Lower leg skin (tissue), 4 donors: ENCODE results near the gene NOX3. TPM values are rescaled to one million over a fixed set of nuclear protein-coding genes. Genes with fewer than 3 reads are reported as not detected.

Source experiments
- DNase-seq, 2 donors: peaks; one replicate each; pipeline ENCODE4 v3.0.0-alpha.2; 2019; ENCODE audit warnings: low spot score in 2 of 2
- H3K4me3 ChIP-seq: fragments of 200-600 bp; sonication (generic); 2 replicates; pipeline ENCODE4 v1.5.1; 2017; ENCODE audit warnings: mild to moderate bottlenecking, low read depth; ENCODE audit not compliant: poor library complexity, severe bottlenecking
- CTCF ChIP-seq, 3 donors: fragments of 450-650 bp; IDR thresholded peaks; one replicate each; pipeline ENCODE4 v1.5.1; 2016; ENCODE audit warnings: antibody characterized with exemption in 3 of 3, mild to moderate bottlenecking in 3 of 3, moderate library complexity in 2 of 3
- POLR2A ChIP-seq, 2 donors: fragments of 450-650 bp; IDR thresholded peaks; one replicate each; pipeline ENCODE4 v1.6.1; 2016 to 2017; ENCODE audit warnings: antibody characterized with exemption in 2 of 2, mild to moderate bottlenecking in 1 of 2, moderate library complexity in 1 of 2
- WGBS, 2 donors: methylation state at CpG; one replicate each; pipeline ENCODE4 v1.1.5; 2018; 5-methylcytosine and 5-hydroxymethylcytosine counted together
- intact Hi-C: fragments of 100-400 bp; cut with DNase I; formaldehyde crosslinking; loops from one replicate; pipeline ENCODE4 v1.15.0; 2023; ENCODE audit warnings: low total_unique reads
- total RNA-seq, 4 donors: library from RNA; depleted of rRNA; stranded (reverse); fragments of >200 nt; gene quantifications; one replicate each; pipeline ENCODE4 v1.1.0, GENCODE V29; 2016

The NOX3 gene
- total RNA-seq, 4 donors from 2014 or later, result not detected

GRCh38 chr6:155406801-155407200 is 48.8 kb downstream of the NOX3 start:
- no peak for DNase-seq
- H3K4me3 ChIP-seq, result no peak overlapping the region
- no peak for TF ChIP-seq CTCF (IDR thresholded peaks at IDR 0.05)
- no peak for TF ChIP-seq POLR2A (IDR thresholded peaks at IDR 0.05)
- intact Hi-C loops, result no loop called here
- 82 to 85% methylated on average over 1 of the region's 1 CpG for WGBS, 2 donors

GRCh38 chr6:155404937-155405336 is 50.7 kb downstream of the NOX3 start:
- WGBS, 2 donors, result 72 to 86% methylated on average over 3 of the region's 3 CpGs
- intact Hi-C loops, result no loop called here
- H3K4me3 ChIP-seq, result no peak overlapping the region
- TF ChIP-seq POLR2A (IDR thresholded peaks at IDR 0.05), result no peak
- no peak for TF ChIP-seq CTCF (IDR thresholded peaks at IDR 0.05)
- no peak for DNase-seq

GRCh38 chr6:155402656-155403304 is 52.9 kb downstream of the NOX3 start:
- TF ChIP-seq CTCF (IDR thresholded peaks at IDR 0.05) (no peak), POLR2A (IDR thresholded peaks at IDR 0.05) (no peak)
- H3K4me3 ChIP-seq, result no peak overlapping the region
- 73 to 78% methylated on average over 7 of the region's 7 CpGs for WGBS, 2 donors
- DNase-seq, result no peak
- intact Hi-C loops, result no loop called here

- WGBS, 2 donors, result 54 to 56% methylated on average over 2 of the region's 2 CpGs
- DNase-seq, result no peak
These were observed 55.0 kb downstream of the NOX3 start for GRCh38 chr6:155400654-155400965.

GRCh38 chr6:155399745-155400653 is 55.6 kb downstream of the NOX3 start:
- DNase-seq, result no peak
- 68 to 71% methylated on average over 15 of the region's 15 CpGs for WGBS, 2 donors
- no peak overlapping the region for H3K4me3 ChIP-seq
- no peak for TF ChIP-seq POLR2A (IDR thresholded peaks at IDR 0.05)
- no peak for TF ChIP-seq CTCF (IDR thresholded peaks at IDR 0.05)
- intact Hi-C loops, result no loop called here

More at GRCh38 chr6:155400654-155400965, 55.0 kb downstream of the NOX3 start:
- H3K4me3 ChIP-seq, result no peak overlapping the region
- intact Hi-C loops, result no loop called here
- TF ChIP-seq CTCF (IDR thresholded peaks at IDR 0.05), result no peak
- TF ChIP-seq POLR2A (IDR thresholded peaks at IDR 0.05), result no peak
